Activated CD4-positive, CD25-positive, alpha-beta regulatory T cell treated with anti-CD3 and anti-CD28 coated beads, Interleukin-2, amount 50 U/mL, for 72 hours (primary cell): ENCODE measurements around the gene EXOC1.
"Not testable (repeated sequence)": the region's sequence is repeated elsewhere in the genome, so short reads cannot be mapped to it uniquely, and the experiment has no call there.

Experiments
- DNase-seq: peaks from one replicate; pipeline ENCODE4 v3.0.0; 2021

The EXOC1 gene

GRCh38 chr4:55912249-55912648 lies 58.8 kb downstream of the EXOC1 start:
- no peak for DNase-seq

GRCh38 chr4:55920571-55920970 lies 67.1 kb downstream of the EXOC1 start:
- DNase-seq: no peak

DNA sequence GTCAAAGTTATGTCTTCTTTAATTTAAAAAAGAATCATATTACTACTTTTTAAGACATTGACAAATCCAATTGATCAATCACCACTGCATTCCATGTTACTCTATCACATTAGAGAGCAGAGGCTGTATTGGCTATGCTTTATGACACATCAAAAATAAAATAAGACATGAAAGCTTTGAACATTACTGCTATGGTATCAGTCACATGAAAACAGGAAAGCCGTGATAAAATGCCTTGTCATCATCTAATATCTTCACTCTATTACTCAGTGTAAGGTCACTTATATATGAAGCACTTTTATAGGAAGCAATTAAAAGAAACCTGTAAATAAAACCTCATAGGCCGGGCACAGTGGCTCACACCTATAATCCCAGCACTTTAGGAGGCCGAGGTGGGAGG lies 67.6 kb downstream of the EXOC1 start:
- no peak for DNase-seq

DNA sequence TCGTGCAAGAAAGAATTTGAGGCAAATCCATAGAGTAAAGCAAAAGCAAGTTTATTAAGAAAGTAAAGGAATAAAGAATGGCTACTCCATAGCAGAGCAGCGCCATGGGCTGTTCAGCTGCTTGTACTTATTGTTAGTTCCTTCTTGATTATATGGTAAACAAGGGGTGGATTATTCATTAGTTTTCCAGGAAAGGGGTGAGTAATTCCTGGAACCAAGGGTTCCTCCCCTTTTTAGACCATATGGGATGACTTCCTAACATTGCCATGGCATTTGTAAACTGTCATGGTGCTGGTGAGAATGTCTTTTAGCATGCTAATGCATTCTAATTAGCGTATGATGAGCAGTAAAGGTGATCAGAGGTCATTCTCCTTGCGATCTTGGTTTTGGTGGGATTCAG lies 71.8 kb downstream of the EXOC1 start:
- DNase-seq: no peak

- DNase-seq: no peak
These were observed 73.2 kb downstream of the EXOC1 start for GRCh38 chr4:55926610-55927009.

GRCh38 chr4:55927803-55928437 lies 74.5 kb downstream of the EXOC1 start:
- DNase-seq: no peak

DNA sequence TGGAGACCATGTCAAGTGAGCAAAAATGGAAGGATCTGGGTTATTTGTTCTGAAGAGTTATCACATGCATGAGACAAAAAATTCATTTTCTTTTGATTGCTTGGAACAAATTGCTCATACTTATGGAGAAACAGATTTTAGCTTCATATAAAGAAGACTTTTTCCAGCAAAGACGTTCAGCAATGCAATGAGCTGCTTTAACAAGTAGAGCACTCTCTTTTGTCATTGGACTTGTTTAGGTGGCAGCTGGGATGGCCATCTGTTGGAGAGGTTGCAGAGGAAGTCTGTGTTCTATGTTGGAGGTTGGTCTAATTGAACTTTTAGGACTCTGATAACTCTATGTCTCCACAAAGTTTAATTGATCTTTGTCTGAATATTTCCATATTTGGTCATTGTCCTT lies 75.4 kb downstream of the EXOC1 start:
- DNase-seq: no peak

DNA sequence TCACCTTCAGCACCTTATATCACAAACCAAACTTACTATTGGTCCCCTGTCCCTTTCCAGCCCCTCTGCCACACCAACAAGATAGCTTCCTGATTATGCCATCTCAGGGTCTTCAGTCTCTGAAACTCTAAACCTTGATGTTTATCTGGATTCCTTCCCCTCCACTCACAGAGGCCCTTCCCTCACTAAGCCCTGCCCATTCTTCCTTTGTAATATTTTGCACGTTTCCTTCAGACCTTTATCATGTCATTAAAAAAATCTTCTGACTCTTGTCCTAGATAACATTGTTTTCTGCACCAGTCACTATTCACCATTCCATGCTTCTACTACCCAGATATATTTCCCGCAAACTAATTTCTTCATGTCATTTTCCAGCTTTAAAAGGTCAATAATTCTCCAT lies 77.6 kb downstream of the EXOC1 start:
- DNase-seq: no peak

DNA sequence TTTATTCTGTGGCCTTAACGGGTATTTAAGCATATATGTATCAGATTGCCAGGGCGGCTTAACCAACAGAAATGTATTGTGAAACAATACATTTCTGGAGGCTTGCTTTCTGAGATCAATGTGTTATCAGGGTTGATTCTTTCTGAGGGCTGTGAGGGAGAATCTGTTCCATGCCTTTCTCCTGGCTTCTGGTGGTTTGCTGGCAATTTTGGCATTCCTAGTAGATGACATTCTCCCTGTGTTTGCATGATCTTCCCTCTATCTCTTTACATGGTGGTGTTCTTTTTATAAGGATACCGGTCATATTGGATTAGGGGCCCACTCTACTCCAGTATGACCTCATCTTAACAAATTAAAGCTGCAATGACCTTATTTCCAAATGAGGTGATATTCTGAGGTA lies 78.4 kb downstream of the EXOC1 start:
- no peak for DNase-seq

DNA sequence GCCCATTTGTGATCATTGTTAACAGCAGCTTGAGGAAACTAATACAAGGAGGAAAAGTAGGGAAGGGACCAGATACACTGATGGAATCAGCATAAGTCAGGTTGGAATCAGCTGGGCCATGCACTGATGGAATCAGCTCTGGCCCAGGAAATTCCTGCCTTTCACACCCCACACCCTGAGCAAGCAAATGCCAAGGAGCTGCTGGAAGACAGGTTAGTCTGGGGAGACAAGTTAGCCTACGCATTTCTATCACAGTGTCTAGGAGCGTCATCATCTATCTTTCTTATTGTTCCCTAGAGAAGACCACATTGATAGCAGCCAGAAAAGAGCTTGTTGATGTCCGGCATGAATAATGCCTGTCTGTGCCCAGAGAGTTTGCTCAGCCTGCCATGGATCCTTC lies 79.1 kb downstream of the EXOC1 start:
- DNase-seq: no peak

- no peak for DNase-seq
These were observed 80.2 kb downstream of the EXOC1 start for GRCh38 chr4:55933611-55934010.

GRCh38 chr4:55935907-55936306 lies 82.5 kb downstream of the EXOC1 start:
- not testable (repeated sequence) for DNase-seq

DNA sequence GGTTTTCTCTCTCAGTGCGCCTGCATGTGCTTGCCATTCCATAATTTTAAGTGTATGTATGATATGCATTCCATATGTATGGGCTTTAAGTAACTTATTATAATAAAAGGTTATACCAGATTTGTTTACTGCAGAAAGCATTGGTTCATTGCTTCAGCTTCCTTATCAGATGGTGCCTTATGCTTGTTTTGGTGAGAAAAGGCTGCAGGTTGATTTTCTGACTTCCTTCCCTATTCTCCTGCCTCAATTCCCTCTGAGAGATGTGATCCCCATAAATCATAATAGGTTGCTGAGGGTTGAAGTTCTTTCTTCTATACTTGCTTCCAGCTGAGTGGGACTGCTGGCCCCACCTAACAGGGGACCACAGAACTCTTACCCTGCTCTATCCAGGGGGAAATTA lies 85.0 kb downstream of the EXOC1 start:
- no peak for DNase-seq

GRCh38 chr4:55939421-55939820 lies 86.0 kb downstream of the EXOC1 start:
- no peak for DNase-seq

- DNase-seq: no peak
These were observed 88.5 kb downstream of the EXOC1 start for GRCh38 chr4:55941881-55942396.

DNA sequence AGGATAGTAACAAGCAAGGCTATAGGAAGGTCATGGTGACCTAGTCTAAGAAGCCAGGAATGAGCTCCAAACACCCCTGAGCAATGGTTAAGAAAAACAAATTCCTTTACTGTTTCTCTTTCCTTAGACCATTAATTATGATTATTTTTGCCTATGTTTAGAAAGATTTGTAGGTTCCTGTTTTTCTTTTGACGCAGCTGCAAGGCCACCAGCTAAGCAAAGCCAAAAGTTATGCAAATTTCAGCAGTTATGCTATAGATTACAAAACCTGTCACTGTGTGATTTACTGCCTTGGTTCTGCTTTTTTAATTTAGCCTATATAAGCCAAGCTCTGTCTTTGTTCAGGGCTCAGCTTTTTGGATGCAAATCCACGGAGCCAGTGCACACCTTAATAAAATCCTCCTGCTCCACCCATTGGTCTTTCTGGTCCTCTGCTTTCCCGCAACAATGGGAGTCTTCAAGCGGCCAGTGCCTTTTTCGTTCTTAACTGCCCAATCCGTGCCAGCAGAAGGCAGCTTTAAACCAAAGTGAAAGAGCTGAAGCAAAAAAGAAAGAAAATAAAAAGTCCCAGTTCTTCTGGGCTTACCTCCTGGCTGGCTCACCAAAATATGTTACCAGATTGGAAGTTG lies 93.9 kb downstream of the EXOC1 start:
- DNase-seq: peak; percentile 34

GRCh38 chr4:55947912-55948725 lies 94.7 kb downstream of the EXOC1 start:
- peak; percentile 34 for DNase-seq

- DNase-seq: peak; percentile 95
These were observed 95.5 kb downstream of the EXOC1 start, which contains the start of gene CEP135 for GRCh38 chr4:55948726-55949481. Gene CEP135 (plus strand): TSS chr4:55948945. CDS start chr4:55952131, 3,186 bp downstream.

DNA sequence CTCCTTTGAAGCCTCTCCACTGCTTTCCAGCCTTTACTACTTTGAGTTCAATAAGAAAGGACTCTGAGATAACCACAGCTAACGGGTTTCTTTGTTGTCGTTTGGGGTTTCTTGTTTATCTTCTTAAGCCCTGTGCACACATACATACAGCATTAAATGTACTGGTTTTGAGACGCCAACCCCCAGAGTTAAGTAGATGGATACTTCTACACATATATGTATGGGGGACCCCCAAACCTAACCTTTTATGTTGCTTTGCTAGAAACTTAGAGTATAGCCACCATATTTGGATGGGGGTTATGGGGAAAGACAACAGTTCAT lies 96.0 kb downstream of the EXOC1 start:
- DNase-seq: no peak

GRCh38 chr4:55951191-55951922 lies 97.9 kb downstream of the EXOC1 start:
- DNase-seq: no peak
